Ascending aorta (tissue), 2 donors: ENCODE measurements around the gene PDE1C. TPM values are rescaled to one million over a fixed set of nuclear protein-coding genes. Genes with fewer than 3 reads are reported as not detected.
A peak's percentile ranks its signal among the peaks of the same experiment; 100 is the strongest.

ENCODE experiments used
- DNase-seq, 2 donors: peaks; one replicate each; pipeline ENCODE4 v3.0.0-alpha.2; 2019; ENCODE audit warnings: low spot score in 2 of 2
- H3K27ac ChIP-seq, 2 donors: fragments of 200-600 bp; sonication (generic); one replicate each; pipeline ENCODE4 v1.5.1; 2016 to 2017; ENCODE audit warnings: mild to moderate bottlenecking in 1 of 2
- H3K27me3 ChIP-seq: fragments of 200-600 bp; sonication (generic); one replicate; pipeline ENCODE4 v1.5.1; 2017
- H3K36me3 ChIP-seq, 2 donors: fragments of 200-600 bp; sonication (generic); one replicate each; pipeline ENCODE4 v1.5.1; 2016
- H3K4me1 ChIP-seq, 2 donors: fragments of 200-600 bp; sonication (generic); one replicate each; pipeline ENCODE4 v1.5.1; 2016 to 2017; ENCODE audit warnings: mild to moderate bottlenecking in 1 of 2
- H3K4me3 ChIP-seq, 2 donors: fragments of 200-600 bp; sonication (generic); one replicate each; pipeline ENCODE4 v1.5.1; 2016 to 2017; ENCODE audit warnings: mild to moderate bottlenecking in 1 of 2
- H3K9me3 ChIP-seq, 2 donors: fragments of 200-600 bp; sonication (generic); one replicate each; pipeline ENCODE4 v1.5.1; 2016
- intact Hi-C: fragments of 100-400 bp; cut with DNase I; formaldehyde crosslinking; loops from one replicate; pipeline ENCODE4 v1.15.1; 2023
- total RNA-seq: library from RNA; depleted of rRNA; stranded (reverse); fragments of >200 nt; gene quantifications from one replicate; pipeline ENCODE4 v1.1.0, GENCODE V29; 2016
- TF ChIP-seq, protein P1 (sequence below), 3 experiments: fragments of 200-600 bp in 2 of 3; fragments of 450-650 bp in 1 of 3; sonication (generic) in 2 of 3; IDR thresholded peaks; one replicate each; pipeline ENCODE4 v1.5.1; 2016 to 2019; ENCODE audit warnings: antibody characterized with exemption in 3 of 3, mild to moderate bottlenecking in 1 of 3, moderate library complexity in 1 of 3

PDE1C gene
- total RNA-seq, 1 donor from 2014 or later, result 1.4 TPM

DNA sequence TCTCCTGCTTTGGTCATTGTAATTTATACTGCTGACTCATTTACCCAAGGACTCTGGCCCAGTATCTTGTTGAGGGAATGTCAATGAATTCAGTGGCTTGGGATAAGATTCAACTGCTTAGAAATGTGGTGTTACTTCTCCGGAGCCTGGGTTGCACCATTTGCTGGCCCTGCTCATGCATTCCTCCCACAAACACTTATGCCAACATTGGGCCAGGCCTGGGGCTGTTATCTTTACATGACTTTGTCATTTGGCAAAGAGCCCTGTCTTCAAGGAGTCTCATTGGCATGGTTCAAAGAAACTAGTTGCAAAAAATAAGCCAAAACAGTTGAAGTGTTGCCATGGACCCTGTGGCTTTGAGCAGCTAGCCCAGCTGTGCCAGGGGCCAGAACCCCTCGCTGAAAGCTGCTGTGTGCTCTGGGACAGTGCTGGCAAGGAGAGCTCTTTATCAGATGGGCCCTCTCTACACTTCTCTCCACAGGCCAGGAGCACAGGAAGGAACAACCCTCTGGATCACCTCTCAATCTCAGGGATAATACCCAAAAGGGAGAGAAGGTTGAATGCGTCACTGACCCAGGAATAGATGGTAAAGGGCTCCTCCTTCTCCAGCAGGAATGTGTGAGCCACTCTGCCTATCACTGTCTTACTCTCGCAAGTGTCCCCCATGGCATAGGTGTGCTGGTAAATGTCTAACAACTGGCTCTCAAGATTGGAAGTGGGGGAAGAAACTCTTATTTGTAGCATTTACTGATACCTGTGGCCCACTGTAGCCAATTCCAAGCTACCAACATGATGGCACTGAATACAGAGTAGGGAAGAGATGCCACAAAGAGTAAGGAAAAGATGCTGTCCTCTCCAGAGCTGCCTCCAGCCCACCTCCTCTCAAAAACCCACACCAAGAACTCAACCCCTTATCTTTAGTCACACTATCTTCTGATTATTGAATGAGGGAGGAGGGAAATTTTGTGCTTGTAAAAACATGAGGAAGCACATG is 23.5 kb upstream of the PDE1C start:
- Histone ChIP-seq H3K36me3 (no peaks in the 10 kb centered on the region), H3K27me3 (no peaks in the 10 kb centered on the region), H3K27ac (peak overlapping the region in 1 of 2 donors; percentile 30), H3K9me3 (no peaks in the 10 kb centered on the region), H3K4me1 (peaks cover 3 to 13% of the 10 kb centered on the region in 2 donors), H3K4me3 (no peak overlapping the region)
- intact Hi-C loops, result loop anchor here (2.0 kb wide), 1 partner anchor 69 kb away; no protein-coding TSS in a partner anchor
- TF ChIP-seq, protein P1, sequence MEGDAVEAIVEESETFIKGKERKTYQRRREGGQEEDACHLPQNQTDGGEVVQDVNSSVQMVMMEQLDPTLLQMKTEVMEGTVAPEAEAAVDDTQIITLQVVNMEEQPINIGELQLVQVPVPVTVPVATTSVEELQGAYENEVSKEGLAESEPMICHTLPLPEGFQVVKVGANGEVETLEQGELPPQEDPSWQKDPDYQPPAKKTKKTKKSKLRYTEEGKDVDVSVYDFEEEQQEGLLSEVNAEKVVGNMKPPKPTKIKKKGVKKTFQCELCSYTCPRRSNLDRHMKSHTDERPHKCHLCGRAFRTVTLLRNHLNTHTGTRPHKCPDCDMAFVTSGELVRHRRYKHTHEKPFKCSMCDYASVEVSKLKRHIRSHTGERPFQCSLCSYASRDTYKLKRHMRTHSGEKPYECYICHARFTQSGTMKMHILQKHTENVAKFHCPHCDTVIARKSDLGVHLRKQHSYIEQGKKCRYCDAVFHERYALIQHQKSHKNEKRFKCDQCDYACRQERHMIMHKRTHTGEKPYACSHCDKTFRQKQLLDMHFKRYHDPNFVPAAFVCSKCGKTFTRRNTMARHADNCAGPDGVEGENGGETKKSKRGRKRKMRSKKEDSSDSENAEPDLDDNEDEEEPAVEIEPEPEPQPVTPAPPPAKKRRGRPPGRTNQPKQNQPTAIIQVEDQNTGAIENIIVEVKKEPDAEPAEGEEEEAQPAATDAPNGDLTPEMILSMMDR (IDR thresholded peaks at IDR 0.05), result no peak
- peak in 1 of 2 donors; percentile 77 for DNase-seq

DNA sequence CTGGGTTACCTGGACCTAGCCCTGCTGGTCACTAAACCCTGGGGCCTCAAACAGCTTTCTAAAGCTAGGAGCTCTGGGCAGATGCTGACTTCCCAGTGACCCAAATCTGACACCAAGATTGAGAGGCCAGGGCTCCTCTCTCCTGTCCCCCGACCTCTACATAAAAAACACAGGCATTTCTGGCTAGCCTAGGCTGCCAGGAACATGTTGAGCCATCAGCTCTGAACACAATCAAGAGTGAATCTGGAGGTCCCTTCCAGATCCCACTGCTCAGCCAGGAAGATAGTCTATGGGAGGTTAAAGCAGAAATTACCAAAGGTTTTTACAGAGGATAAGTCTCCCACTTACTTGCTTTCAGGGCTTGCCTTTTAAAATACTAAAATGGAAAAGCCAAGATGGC is 22.1 kb upstream of the PDE1C start:
- intact Hi-C loops, result loop anchor here (2.0 kb wide), 1 partner anchor 70 kb away; no protein-coding TSS in a partner anchor
- no peaks in the 10 kb centered on the region for H3K27me3 ChIP-seq
- no peak for DNase-seq
- H3K9me3 ChIP-seq, result no peaks in the 10 kb centered on the region
- TF ChIP-seq, protein P1 (IDR thresholded peaks at IDR 0.05), result no peak
- H3K27ac ChIP-seq, result no peak overlapping the region
- H3K36me3 ChIP-seq, result no peaks in the 10 kb centered on the region
- peaks cover 3 to 13% of the 10 kb centered on the region in 2 donors for H3K4me1 ChIP-seq
- H3K4me3 ChIP-seq, result no peak overlapping the region

DNA sequence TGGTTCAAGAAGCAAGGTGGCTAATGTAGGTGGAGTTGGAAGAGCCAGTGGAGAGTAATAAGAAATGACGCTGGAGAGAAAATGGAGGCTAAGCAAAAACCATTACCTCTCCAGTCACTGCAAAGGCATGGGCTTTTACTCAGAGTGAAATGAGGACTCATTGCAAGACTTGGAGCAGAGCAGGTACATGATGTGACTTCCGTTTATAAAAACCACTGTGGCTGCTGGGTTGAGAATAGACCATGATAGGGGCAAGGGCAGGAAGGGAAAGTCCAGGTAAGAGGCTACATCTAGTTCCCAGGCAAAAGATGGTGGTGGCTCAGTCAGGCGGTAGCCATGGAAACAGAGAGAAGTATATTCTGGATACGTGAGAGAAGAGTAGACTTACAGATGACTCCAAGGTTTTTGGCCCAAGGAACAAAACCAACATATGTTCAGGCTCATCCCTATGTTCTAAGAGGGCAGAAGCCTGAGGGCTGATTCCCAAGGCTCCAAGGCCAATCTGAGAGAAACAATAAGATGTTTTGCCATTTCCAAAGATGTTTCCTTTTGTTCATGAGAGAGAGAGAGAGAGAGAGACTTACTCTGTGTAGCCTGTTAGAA is 21.5 kb upstream of the PDE1C start:
- H3K9me3 ChIP-seq, result no peaks in the 10 kb centered on the region
- no peak for DNase-seq
- intact Hi-C loops, result loop anchor here (2.0 kb wide), 1 partner anchor 71 kb away; no protein-coding TSS in a partner anchor
- H3K4me3 ChIP-seq, result no peak overlapping the region
- no peaks in the 10 kb centered on the region for H3K27me3 ChIP-seq
- H3K27ac ChIP-seq, result no peak overlapping the region
- H3K4me1 ChIP-seq, result peaks cover 3 to 13% of the 10 kb centered on the region in 2 donors
- TF ChIP-seq, protein P1 (IDR thresholded peaks at IDR 0.05), result no peak
- no peaks in the 10 kb centered on the region for H3K36me3 ChIP-seq

DNA sequence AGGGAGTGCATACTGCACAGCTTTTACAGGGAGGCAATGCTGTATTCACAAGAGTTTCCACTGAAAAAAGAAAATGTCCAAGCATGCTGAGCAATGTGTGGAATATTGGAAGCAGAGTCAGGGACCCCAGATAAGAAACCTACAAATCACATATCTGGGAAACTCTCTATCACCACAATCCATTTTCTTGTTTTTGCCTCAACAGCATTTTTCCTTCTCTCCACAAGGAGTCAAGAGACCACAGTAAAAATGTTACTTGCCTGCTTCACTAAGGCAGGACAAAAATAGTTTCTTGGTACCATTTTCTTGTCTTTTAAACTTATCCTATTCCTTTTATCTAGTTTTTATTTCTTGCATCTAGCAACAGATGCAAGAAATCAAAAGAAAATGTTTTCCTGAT is 19.5 kb upstream of the PDE1C start:
- no peaks in the 10 kb centered on the region for H3K9me3 ChIP-seq
- intact Hi-C loops, result no loop called here
- H3K4me3 ChIP-seq, result no peak overlapping the region
- TF ChIP-seq, protein P1 (IDR thresholded peaks at IDR 0.05), result no peak
- H3K27me3 ChIP-seq, result no peaks in the 10 kb centered on the region
- H3K36me3 ChIP-seq, result no peaks in the 10 kb centered on the region
- DNase-seq, result no peak
- H3K4me1 ChIP-seq, result peaks cover 3 to 13% of the 10 kb centered on the region in 2 donors
- no peak overlapping the region for H3K27ac ChIP-seq

DNA sequence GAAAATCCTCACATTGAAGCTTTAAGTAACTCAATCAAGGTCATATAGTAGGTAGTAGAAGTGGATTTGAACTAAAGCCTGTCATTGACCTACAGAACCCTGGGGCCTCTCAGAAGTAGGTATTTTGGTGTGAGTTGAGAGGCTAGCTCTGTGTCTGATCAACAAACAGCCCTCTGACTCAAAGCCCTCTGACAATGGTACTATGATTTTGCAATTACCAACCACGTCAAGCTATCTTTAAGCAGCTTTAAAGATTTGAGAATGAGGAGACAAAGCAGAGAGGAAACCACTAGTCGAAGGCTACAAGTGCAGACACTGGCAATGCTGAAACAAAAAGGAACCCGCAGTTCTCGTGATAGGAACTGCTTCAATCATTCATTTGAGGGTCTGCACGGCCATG is 19.0 kb upstream of the PDE1C start:
- no peak overlapping the region for H3K27ac ChIP-seq
- H3K27me3 ChIP-seq, result no peaks in the 10 kb centered on the region
- H3K4me3 ChIP-seq, result no peak overlapping the region
- no peak for DNase-seq
- no peaks in the 10 kb centered on the region for H3K9me3 ChIP-seq
- TF ChIP-seq, protein P1 (IDR thresholded peaks at IDR 0.05), result no peak
- intact Hi-C loops, result no loop called here
- H3K36me3 ChIP-seq, result no peaks in the 10 kb centered on the region
- peaks cover 3 to 13% of the 10 kb centered on the region in 2 donors for H3K4me1 ChIP-seq
